HEK293 (cell line): Measurements from ENCODE around the gene EGR1.
A peak's percentile ranks its signal among the peaks of the same experiment; 100 is the strongest.

Experiments used
- CTCF ChIA-PET: fragments of 350-600 bp; formaldehyde crosslinking; extraction: SDS; loops from one replicate; lab custom pipeline; 2021; ENCODE audit warnings: antibody characterized with exemption; lab: Yijun Ruan, JAX
- POLR2A ChIA-PET: fragments of 300-600 bp; formaldehyde crosslinking; extraction: SDS; loops from one replicate; lab custom pipeline; 2020; ENCODE audit warnings: antibody characterized with exemption, inconsistent platforms; lab: Yijun Ruan, JAX
- H3K27ac ChIP-seq: fragments of 200-500 bp; sonication (Bioruptor generic); 2 replicates; pipeline ENCODE4 v1.5.1; 2014; ENCODE audit warnings: low read depth, low read length, control low read depth, inconsistent platforms; ENCODE audit errors: extremely low read depth
- H3K36me3 ChIP-seq, 2 experiments: fragments of 200-500 bp in 1 of 2; sonication (Bioruptor generic) in 1 of 2; 1 replicate in 1 of 2; 2 replicates in 1 of 2; pipeline ENCODE4 v1.5.1; 2014 to 2017; ENCODE audit warnings: inconsistent platforms in 2 of 2, low read length in 2 of 2; ENCODE audit not compliant: control insufficient read depth in 2 of 2, insufficient read depth in 1 of 2
- H3K4me1 ChIP-seq: fragments of 200-500 bp; sonication (Bioruptor generic); 2 replicates; pipeline ENCODE4 v1.5.1; 2014; ENCODE audit warnings: mild to moderate bottlenecking, low read length, inconsistent platforms; ENCODE audit not compliant: control insufficient read depth, insufficient read depth
- H3K4me3 ChIP-seq: 2 replicates; pipeline ENCODE4 v1.5.1; 2011; ENCODE audit warnings: low read depth, mild to moderate bottlenecking, control low read depth, low read length, moderate library complexity
- H3K9me3 ChIP-seq: fragments of 200-500 bp; sonication (Bioruptor generic); 2 replicates; pipeline ENCODE4 v1.5.1; 2014; ENCODE audit warnings: low read depth, low read length, inconsistent platforms; ENCODE audit not compliant: control insufficient read depth, insufficient read depth
- BCL11B ChIP-seq: fragments of 450-650 bp; formaldehyde crosslinking; IDR thresholded peaks from 2 replicates; pipeline ENCODE4 v1.5.1; 2016; ENCODE audit warnings: low read depth, missing biosample characterization, missing genetic modification characterization
- GLIS2 ChIP-seq: fragments of 450-650 bp; formaldehyde crosslinking; IDR thresholded peaks from 2 replicates; pipeline ENCODE4 v1.5.1; 2016; ENCODE audit warnings: missing biosample characterization, missing genetic modification characterization
- KLF10 ChIP-seq: fragments of 450-650 bp; IDR thresholded peaks from 2 replicates; pipeline ENCODE4 v1.5.1; 2018; ENCODE audit warnings: missing biosample characterization, mild to moderate bottlenecking, missing genetic modification characterization
- TCF7L2 ChIP-seq: IDR thresholded peaks from 2 replicates; pipeline ENCODE4 v1.6.1; 2011; ENCODE audit warnings: low read depth, mild to moderate bottlenecking, inconsistent platforms, low read length, moderate library complexity, borderline replicate concordance
- YY1 ChIP-seq: fragments of 450-650 bp; formaldehyde crosslinking; IDR thresholded peaks from 2 replicates; pipeline ENCODE4 v1.5.1; 2018; ENCODE audit warnings: missing biosample characterization, missing genetic modification characterization
- ZBTB20 ChIP-seq: fragments of 450-650 bp; formaldehyde crosslinking; IDR thresholded peaks from 2 replicates; pipeline ENCODE4 v1.5.1; 2016; ENCODE audit warnings: missing biosample characterization, missing genetic modification characterization
- ZBTB7A ChIP-seq: fragments of 450-650 bp; formaldehyde crosslinking; IDR thresholded peaks from 2 replicates; pipeline ENCODE4 v1.5.1; 2016; ENCODE audit warnings: low read depth, missing biosample characterization, missing genetic modification characterization
- ZNF114 ChIP-seq: fragments of 450-650 bp; formaldehyde crosslinking; IDR thresholded peaks from 2 replicates; pipeline ENCODE4 v1.5.0; 2017; ENCODE audit warnings: missing biosample characterization, missing genetic modification characterization
- ZNF18 ChIP-seq: fragments of 450-650 bp; formaldehyde crosslinking; IDR thresholded peaks from 2 replicates; pipeline ENCODE4 v1.5.1; 2016; ENCODE audit warnings: missing biosample characterization, missing genetic modification characterization
- ZNF26 ChIP-seq: fragments of 450-650 bp; formaldehyde crosslinking; IDR thresholded peaks from 2 replicates; pipeline ENCODE4 v1.5.1; 2016; ENCODE audit warnings: missing biosample characterization, missing genetic modification characterization
- ZNF394 ChIP-seq: fragments of 450-650 bp; formaldehyde crosslinking; IDR thresholded peaks from 2 replicates; pipeline ENCODE4 v1.5.1; 2016; ENCODE audit warnings: missing biosample characterization, missing genetic modification characterization, mild to moderate bottlenecking, moderate library complexity, borderline replicate concordance
- ZNF530 ChIP-seq: fragments of 450-650 bp; formaldehyde crosslinking; IDR thresholded peaks from 2 replicates; pipeline ENCODE4 v1.5.1; 2016; ENCODE audit warnings: low read depth, missing biosample characterization, missing genetic modification characterization
- ZNF677 ChIP-seq: fragments of 450-650 bp; IDR thresholded peaks from 2 replicates; pipeline ENCODE4 v1.5.0; 2018; ENCODE audit warnings: missing biosample characterization, mild to moderate bottlenecking, missing genetic modification characterization, moderate library complexity
- TF ChIP-seq, protein P1 (sequence below): fragments of 450-650 bp; formaldehyde crosslinking; IDR thresholded peaks from 2 replicates; pipeline ENCODE4 v1.5.1; 2016; ENCODE audit warnings: missing biosample characterization, missing genetic modification characterization
- TF ChIP-seq, protein P2 (sequence below): fragments of 450-650 bp; formaldehyde crosslinking; IDR thresholded peaks from 2 replicates; pipeline ENCODE4 v1.5.1; 2016; ENCODE audit warnings: missing biosample characterization, missing genetic modification characterization
- TF ChIP-seq, protein P3 (sequence below): fragments of 450-650 bp; formaldehyde crosslinking; IDR thresholded peaks from 2 replicates; pipeline ENCODE4 v1.5.1; 2016; ENCODE audit warnings: missing biosample characterization, missing genetic modification characterization
- TF ChIP-seq, protein P4 (sequence below): fragments of 450-650 bp; formaldehyde crosslinking; IDR thresholded peaks from 2 replicates; pipeline ENCODE4 v1.5.1; 2017; ENCODE audit warnings: missing biosample characterization, missing genetic modification characterization
- TF ChIP-seq, protein P5 (sequence below): fragments of 450-650 bp; formaldehyde crosslinking; IDR thresholded peaks from 2 replicates; pipeline ENCODE4 v1.5.1; 2016; ENCODE audit warnings: missing biosample characterization, missing genetic modification characterization
- TF ChIP-seq, protein P6 (sequence below): fragments of 450-650 bp; formaldehyde crosslinking; IDR thresholded peaks from 2 replicates; pipeline ENCODE4 v1.5.1; 2017; ENCODE audit warnings: missing biosample characterization, missing genetic modification characterization

EGR1 gene

GRCh38 chr5:138465261-138466124, at the start of gene EGR1:
EGR1 (plus strand) TSS chr5:138465479; CDS start chr5:138465762, 283 bp downstream.
- ChIA-PET POLR2A (interaction anchor here (0.6 to 3.4 kb wide), 25 partner anchors 9 to 808 kb away, joined by 3 to 25 read pairs (median 5); partner anchors contain the start of genes CDC23, CDC25C, ETF1 and FAM53C), CTCF (interaction anchor here (0.6 to 6.4 kb wide), 16 partner anchors 11 to 147 kb away, joined by 3 to 57 read pairs (median 4); partner anchors contain the start of gene REEP2)
- Histone ChIP-seq H3K4me1 (peaks cover 4% of the 10 kb centered on the region; the same call in 1 of the 2 replicates), H3K27ac (peak within 1 kb of the TSS; percentile 94), H3K9me3 (no peaks in the 10 kb centered on the region), H3K4me3 (peak within 1 kb of the TSS; percentile 88), H3K36me3 (peaks cover 0 to 8% of the 10 kb centered on the region in 2 experiments; a peak in 1 of 3 replicates)
- TF ChIP-seq ZBTB20 (tag by site-specific recombination) (peak; percentile 81; the same call in 1 of the 2 replicates), KLF10 (no peak), ZBTB7A (tag by site-specific recombination) (peak; percentile 59; the same call in 1 of the 2 replicates), ZNF18 (tag by site-specific recombination) (no peak), ZNF394 (no peak), ZNF530 (tag by site-specific recombination) (no peak), TCF7L2 (no peak), BCL11B (0 out of 2 replicates have a peak, but pooled peaks have one; percentile 27), YY1 (no peak), ZNF677 (no peak), ZNF26 (tag by site-specific recombination) (no peak), GLIS2 (tag by site-specific recombination) (no peak), ZNF114 (tag by site-specific recombination) (no peak)
- TF ChIP-seq, protein P1, sequence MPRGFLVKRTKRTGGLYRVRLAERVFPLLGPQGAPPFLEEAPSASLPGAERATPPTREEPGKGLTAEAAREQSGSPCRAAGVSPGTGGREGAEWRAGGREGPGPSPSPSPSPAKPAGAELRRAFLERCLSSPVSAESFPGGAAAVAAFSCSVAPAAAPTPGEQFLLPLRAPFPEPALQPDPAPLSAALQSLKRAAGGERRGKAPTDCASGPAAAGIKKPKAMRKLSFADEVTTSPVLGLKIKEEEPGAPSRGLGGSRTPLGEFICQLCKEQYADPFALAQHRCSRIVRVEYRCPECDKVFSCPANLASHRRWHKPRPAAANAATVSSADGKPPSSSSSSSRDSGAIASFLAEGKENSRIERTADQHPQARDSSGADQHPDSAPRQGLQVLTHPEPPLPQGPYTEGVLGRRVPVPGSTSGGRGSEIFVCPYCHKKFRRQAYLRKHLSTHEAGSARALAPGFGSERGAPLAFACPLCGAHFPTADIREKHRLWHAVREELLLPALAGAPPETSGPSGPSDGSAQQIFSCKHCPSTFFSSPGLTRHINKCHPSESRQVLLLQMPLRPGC (tag by site-specific recombination), result no peak
- TF ChIP-seq, protein P2, sequence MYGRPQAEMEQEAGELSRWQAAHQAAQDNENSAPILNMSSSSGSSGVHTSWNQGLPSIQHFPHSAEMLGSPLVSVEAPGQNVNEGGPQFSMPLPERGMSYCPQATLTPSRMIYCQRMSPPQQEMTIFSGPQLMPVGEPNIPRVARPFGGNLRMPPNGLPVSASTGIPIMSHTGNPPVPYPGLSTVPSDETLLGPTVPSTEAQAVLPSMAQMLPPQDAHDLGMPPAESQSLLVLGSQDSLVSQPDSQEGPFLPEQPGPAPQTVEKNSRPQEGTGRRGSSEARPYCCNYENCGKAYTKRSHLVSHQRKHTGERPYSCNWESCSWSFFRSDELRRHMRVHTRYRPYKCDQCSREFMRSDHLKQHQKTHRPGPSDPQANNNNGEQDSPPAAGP (tag by site-specific recombination), result no peak
- TF ChIP-seq, protein P3, sequence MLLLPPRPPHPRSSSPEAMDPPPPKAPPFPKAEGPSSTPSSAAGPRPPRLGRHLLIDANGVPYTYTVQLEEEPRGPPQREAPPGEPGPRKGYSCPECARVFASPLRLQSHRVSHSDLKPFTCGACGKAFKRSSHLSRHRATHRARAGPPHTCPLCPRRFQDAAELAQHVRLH (tag by site-specific recombination), result no peak
- TF ChIP-seq, protein P4, sequence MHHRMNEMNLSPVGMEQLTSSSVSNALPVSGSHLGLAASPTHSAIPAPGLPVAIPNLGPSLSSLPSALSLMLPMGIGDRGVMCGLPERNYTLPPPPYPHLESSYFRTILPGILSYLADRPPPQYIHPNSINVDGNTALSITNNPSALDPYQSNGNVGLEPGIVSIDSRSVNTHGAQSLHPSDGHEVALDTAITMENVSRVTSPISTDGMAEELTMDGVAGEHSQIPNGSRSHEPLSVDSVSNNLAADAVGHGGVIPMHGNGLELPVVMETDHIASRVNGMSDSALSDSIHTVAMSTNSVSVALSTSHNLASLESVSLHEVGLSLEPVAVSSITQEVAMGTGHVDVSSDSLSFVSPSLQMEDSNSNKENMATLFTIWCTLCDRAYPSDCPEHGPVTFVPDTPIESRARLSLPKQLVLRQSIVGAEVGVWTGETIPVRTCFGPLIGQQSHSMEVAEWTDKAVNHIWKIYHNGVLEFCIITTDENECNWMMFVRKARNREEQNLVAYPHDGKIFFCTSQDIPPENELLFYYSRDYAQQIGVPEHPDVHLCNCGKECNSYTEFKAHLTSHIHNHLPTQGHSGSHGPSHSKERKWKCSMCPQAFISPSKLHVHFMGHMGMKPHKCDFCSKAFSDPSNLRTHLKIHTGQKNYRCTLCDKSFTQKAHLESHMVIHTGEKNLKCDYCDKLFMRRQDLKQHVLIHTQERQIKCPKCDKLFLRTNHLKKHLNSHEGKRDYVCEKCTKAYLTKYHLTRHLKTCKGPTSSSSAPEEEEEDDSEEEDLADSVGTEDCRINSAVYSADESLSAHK (tag by site-specific recombination), result no peak
- TF ChIP-seq, protein P5, sequence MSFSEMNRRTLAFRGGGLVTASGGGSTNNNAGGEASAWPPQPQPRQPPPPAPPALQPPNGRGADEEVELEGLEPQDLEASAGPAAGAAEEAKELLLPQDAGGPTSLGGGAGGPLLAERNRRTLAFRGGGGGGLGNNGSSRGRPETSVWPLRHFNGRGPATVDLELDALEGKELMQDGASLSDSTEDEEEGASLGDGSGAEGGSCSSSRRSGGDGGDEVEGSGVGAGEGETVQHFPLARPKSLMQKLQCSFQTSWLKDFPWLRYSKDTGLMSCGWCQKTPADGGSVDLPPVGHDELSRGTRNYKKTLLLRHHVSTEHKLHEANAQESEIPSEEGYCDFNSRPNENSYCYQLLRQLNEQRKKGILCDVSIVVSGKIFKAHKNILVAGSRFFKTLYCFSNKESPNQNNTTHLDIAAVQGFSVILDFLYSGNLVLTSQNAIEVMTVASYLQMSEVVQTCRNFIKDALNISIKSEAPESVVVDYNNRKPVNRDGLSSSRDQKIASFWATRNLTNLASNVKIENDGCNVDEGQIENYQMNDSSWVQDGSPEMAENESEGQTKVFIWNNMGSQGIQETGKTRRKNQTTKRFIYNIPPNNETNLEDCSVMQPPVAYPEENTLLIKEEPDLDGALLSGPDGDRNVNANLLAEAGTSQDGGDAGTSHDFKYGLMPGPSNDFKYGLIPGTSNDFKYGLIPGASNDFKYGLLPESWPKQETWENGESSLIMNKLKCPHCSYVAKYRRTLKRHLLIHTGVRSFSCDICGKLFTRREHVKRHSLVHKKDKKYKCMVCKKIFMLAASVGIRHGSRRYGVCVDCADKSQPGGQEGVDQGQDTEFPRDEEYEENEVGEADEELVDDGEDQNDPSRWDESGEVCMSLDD, result 0 out of 2 replicates have a peak, but pooled peaks have one; percentile 17
- TF ChIP-seq, protein P6, sequence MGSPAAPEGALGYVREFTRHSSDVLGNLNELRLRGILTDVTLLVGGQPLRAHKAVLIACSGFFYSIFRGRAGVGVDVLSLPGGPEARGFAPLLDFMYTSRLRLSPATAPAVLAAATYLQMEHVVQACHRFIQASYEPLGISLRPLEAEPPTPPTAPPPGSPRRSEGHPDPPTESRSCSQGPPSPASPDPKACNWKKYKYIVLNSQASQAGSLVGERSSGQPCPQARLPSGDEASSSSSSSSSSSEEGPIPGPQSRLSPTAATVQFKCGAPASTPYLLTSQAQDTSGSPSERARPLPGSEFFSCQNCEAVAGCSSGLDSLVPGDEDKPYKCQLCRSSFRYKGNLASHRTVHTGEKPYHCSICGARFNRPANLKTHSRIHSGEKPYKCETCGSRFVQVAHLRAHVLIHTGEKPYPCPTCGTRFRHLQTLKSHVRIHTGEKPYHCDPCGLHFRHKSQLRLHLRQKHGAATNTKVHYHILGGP (tag by site-specific recombination), result no peak
